ENCODE results near the gene RNU7-1.
A peak's percentile ranks its signal among the peaks of the same experiment; 100 is the strongest.

- no peak for TF ChIP-seq ARID4B (CRISPR knock-in tag; IDR thresholded peaks at IDR 0.05)
- no peak for TF ChIP-seq ZNF395 (CRISPR knock-in tag; IDR thresholded peaks at IDR 0.05)
- TF ChIP-seq ZNF140 (CRISPR knock-in tag; IDR thresholded peaks at IDR 0.05) = no peak
- TF ChIP-seq SAFB2 (IDR thresholded peaks at IDR 0.05; ENCODE audit: borderline replicate concordance, low read depth, low read length, severe bottlenecking) = no peak
- no peak for TF ChIP-seq MLLT1 (IDR thresholded peaks at IDR 0.05)
- no peak for TF ChIP-seq MTA1 (IDR thresholded peaks at IDR 0.05; ENCODE audit: borderline replicate concordance)
- peak; percentile 21; the same call in 1 of the 2 replicates for TF ChIP-seq CBFA2T3 (IDR thresholded peaks at IDR 0.05)
- TF ChIP-seq CHD2 (IDR thresholded peaks at IDR 0.05; ENCODE audit: low read depth, low read length) = no peak
- TF ChIP-seq KLF16 (IDR thresholded peaks at IDR 0.05) = no peak
- TF ChIP-seq CTCF (IDR thresholded peaks at IDR 0.05 in 2 of 3, conservative IDR thresholded peaks at IDR 0.05 in 1 of 3; ENCODE audit: insufficient read depth in 2 of 3, low read depth in 1 of 3, low read length in 3 of 3) = no peak
- TF ChIP-seq ZBTB33 (CRISPR knock-in tag; IDR thresholded peaks at IDR 0.05) = no peak
- no peak for TF ChIP-seq ZHX1 (conservative IDR thresholded peaks at IDR 0.05; ENCODE audit: low read length)
- TF ChIP-seq ATF4 (CRISPR knock-in tag; IDR thresholded peaks at IDR 0.05) = no peak
- no peak for TF ChIP-seq BRCA1 (IDR thresholded peaks at IDR 0.05)
- no peak for TF ChIP-seq BRCA1 (CRISPR knock-in tag; IDR thresholded peaks at IDR 0.05)
Observed at GRCh38 chr12:6896846-6897435, 46.7 kb upstream of the RNU7-1 start.

All from K562 (cell line).